BE2C (cell line): ENCODE data around the gene RHBDF2.

ENCODE experiments used
- DNase-seq: peaks from one replicate; pipeline ENCODE4 v3.0.0-alpha.2; 2020
- H3K27me3 ChIP-seq: fragments of 250-450 bp; sonication (Bioruptor Pico); 2 replicates; pipeline ENCODE4 v1.5.1; 2020; ENCODE audit warnings: mild to moderate bottlenecking
- H3K36me3 ChIP-seq: fragments of 250-450 bp; sonication (Bioruptor Pico); 2 replicates; pipeline ENCODE4 v1.5.1; 2020; ENCODE audit warnings: mild to moderate bottlenecking
- H3K4me1 ChIP-seq: fragments of 250-450 bp; sonication (Bioruptor Pico); 2 replicates; pipeline ENCODE4 v1.5.1; 2020
- H3K4me3 ChIP-seq: 2 replicates; pipeline ENCODE4 v1.5.1; 2011; ENCODE audit warnings: low read depth, low read length
- H3K9me3 ChIP-seq: fragments of 250-450 bp; sonication (Bioruptor Pico); 2 replicates; pipeline ENCODE4 v1.5.1; 2020
- CTCF ChIP-seq: IDR thresholded peaks from 2 replicates; pipeline ENCODE4 v1.5.1; 2012; ENCODE audit warnings: mild to moderate bottlenecking, low read depth, low read length

Gene RHBDF2

GRCh38 chr17:76446449-76447231 is 54.6 kb downstream of the RHBDF2 start:
- DNase-seq, result no peak
- Histone ChIP-seq H3K36me3 (peaks cover 9% of the 10 kb centered on the region; the same call in 1 of the 2 replicates), H3K4me3 (no peak overlapping the region), H3K4me1 (peaks cover 40% of the 10 kb centered on the region), H3K27me3 (no peaks in the 10 kb centered on the region), H3K9me3 (no peaks in the 10 kb centered on the region)
- TF ChIP-seq CTCF, result no peak

GRCh38 chr17:76445697-76446448 is 55.4 kb downstream of the RHBDF2 start:
- Histone ChIP-seq H3K36me3 (peaks cover 9% of the 10 kb centered on the region), H3K4me3 (no peak overlapping the region), H3K9me3 (no peaks in the 10 kb centered on the region), H3K27me3 (no peaks in the 10 kb centered on the region), H3K4me1 (peaks cover 40% of the 10 kb centered on the region)
- TF ChIP-seq CTCF, result no peak
- no peak for DNase-seq

GRCh38 chr17:76444518-76445311 is 56.5 kb downstream of the RHBDF2 start:
- Histone ChIP-seq H3K4me3 (no peak overlapping the region), H3K36me3 (peaks cover 12% of the 10 kb centered on the region), H3K9me3 (no peaks in the 10 kb centered on the region), H3K27me3 (no peaks in the 10 kb centered on the region), H3K4me1 (peaks cover 40% of the 10 kb centered on the region)
- no peak for DNase-seq
- no peak for TF ChIP-seq CTCF

GRCh38 chr17:76442341-76443338 is 58.6 kb downstream of the RHBDF2 start:
- Histone ChIP-seq H3K4me1 (peaks cover 24% of the 10 kb centered on the region), H3K36me3 (peaks cover 9% of the 10 kb centered on the region), H3K27me3 (no peaks in the 10 kb centered on the region), H3K4me3 (no peak overlapping the region), H3K9me3 (no peaks in the 10 kb centered on the region)
- DNase-seq, result no peak
- TF ChIP-seq CTCF, result no peak

GRCh38 chr17:76441686-76442340 is 59.4 kb downstream of the RHBDF2 start:
- no peak for TF ChIP-seq CTCF
- H3K4me3 ChIP-seq, result no peak overlapping the region
- H3K9me3 ChIP-seq, result no peaks in the 10 kb centered on the region
- no peaks in the 10 kb centered on the region for H3K27me3 ChIP-seq
- H3K4me1 ChIP-seq, result peaks cover 18% of the 10 kb centered on the region
- H3K36me3 ChIP-seq, result peaks cover 9% of the 10 kb centered on the region
- no peak for DNase-seq
